GM21576 (cell line): ENCODE results near the gene FLNA.
"Not testable (repeated sequence)": the region's sequence is repeated elsewhere in the genome, so short reads cannot be mapped to it uniquely, and the experiment has no call there.

Experiments used
- ATAC-seq: cut with Tn5 transposase; IDR thresholded peaks from one replicate; pipeline ENCODE4 v1.9.1; 2021; ENCODE audit warnings: mild to moderate bottlenecking, moderate library complexity; ENCODE audit not compliant: unreplicated experiment

FLNA gene

GRCh38 chrX:154398668-154399526, 24.5 kb upstream of the FLNA start:
- no peak for ATAC-seq

GRCh38 chrX:154397888-154398667, 23.6 kb upstream of the FLNA start, which contains the start of gene RPL10:
Gene RPL10 (plus strand): TSS chrX:154398377. CDS start chrX:154398520, 143 bp downstream.
- ATAC-seq = peak; percentile 63

GRCh38 chrX:154396973-154397887, 22.8 kb upstream of the FLNA start:
- ATAC-seq = peak; percentile 43

- not testable (repeated sequence) for ATAC-seq
Measured at GRCh38 chrX:154396363-154396762, 21.9 kb upstream of the FLNA start.

- ATAC-seq = peak; percentile 65
Measured at GRCh38 chrX:154389812-154390747, 15.6 kb upstream of the FLNA start.

GRCh38 chrX:154388649-154389048, 14.2 kb upstream of the FLNA start:
- not testable (repeated sequence) for ATAC-seq

GRCh38 chrX:154388094-154388493, 13.7 kb upstream of the FLNA start:
- ATAC-seq = not testable (repeated sequence)

- no peak for ATAC-seq
Measured at GRCh38 chrX:154384284-154384892, 10.0 kb upstream of the FLNA start.

- no peak for ATAC-seq
Measured at GRCh38 chrX:154383359-154384283, 9.2 kb upstream of the FLNA start.

- no peak for ATAC-seq
Measured at GRCh38 chrX:154382483-154383069, 8.1 kb upstream of the FLNA start.

GRCh38 chrX:154381271-154381670, 6.8 kb upstream of the FLNA start:
- ATAC-seq = no peak

GRCh38 chrX:154380787-154381186, 6.4 kb upstream of the FLNA start:
- ATAC-seq = no peak

- ATAC-seq = no peak
Measured at GRCh38 chrX:154380153-154380552, 5.7 kb upstream of the FLNA start.

- no peak for ATAC-seq
Measured at GRCh38 chrX:154379569-154379951, 5.1 kb upstream of the FLNA start.

- ATAC-seq = peak; percentile 80
Measured at GRCh38 chrX:154378799-154379568, 4.5 kb upstream of the FLNA start, which contains the start of gene EMD. Gene EMD (plus strand): TSS chrX:154379295. CDS start chrX:154379485, 190 bp downstream.

GRCh38 chrX:154378059-154378798, 3.8 kb upstream of the FLNA start:
- ATAC-seq = peak; percentile 3
